Right atrium auricular region (tissue), 2 donors: Measurements from ENCODE around the gene METAP1D. TPM values are rescaled to one million over a fixed set of nuclear protein-coding genes. Genes with fewer than 3 reads are reported as not detected.

Experiments used
- DNase-seq: peaks from one replicate; pipeline ENCODE4 v3.0.0-alpha.2; 2019; ENCODE audit warnings: low spot score
- H3K27ac ChIP-seq, 2 donors: fragments of 200-600 bp; sonication (generic); 1 replicate in 1 of 2; 2 replicates in 1 of 2; pipeline ENCODE4 v1.5.1; 2016 to 2019
- H3K27me3 ChIP-seq, 2 donors: fragments of 200-600 bp; sonication (generic); one replicate each; pipeline versions ENCODE4 v1.5.1 to v1.6.0; 2017 to 2019
- H3K36me3 ChIP-seq: fragments of 200-600 bp; sonication (generic); one replicate; pipeline ENCODE4 v1.5.1; 2016
- H3K4me1 ChIP-seq, 2 donors: fragments of 200-600 bp; sonication (generic); one replicate each; pipeline versions ENCODE4 v1.5.1 to v1.6.0; 2017 to 2019
- H3K4me3 ChIP-seq, 2 donors: fragments of 200-600 bp; sonication (generic); 1 replicate in 1 of 2; 2 replicates in 1 of 2; pipeline ENCODE4 v1.5.1; 2017 to 2019; ENCODE audit warnings: mild to moderate bottlenecking in 1 of 2, moderate library complexity in 1 of 2
- H3K9me3 ChIP-seq, 2 donors: fragments of 200-600 bp; sonication (generic); one replicate each; pipeline ENCODE4 v1.5.1; 2019
- CTCF ChIP-seq, 2 donors: fragments of 200-600 bp; sonication (generic); IDR thresholded peaks; one replicate each; pipeline ENCODE4 v1.5.1; 2019; ENCODE audit warnings: antibody characterized with exemption in 2 of 2
- total RNA-seq, 2 donors: library from RNA; depleted of rRNA; stranded (reverse); fragments of >200 nt; gene quantifications; one replicate each; pipeline ENCODE4 v1.1.0, GENCODE V29; 2016

METAP1D gene
- total RNA-seq, 2 donors from 2014 or later: 2.3 to 4.7 TPM

GRCh38 chr2:172087780-172088244 lies 88.1 kb downstream of the METAP1D start:
- Histone ChIP-seq H3K9me3 (no peaks in the 10 kb centered on the region), H3K4me3 (no peak overlapping the region), H3K27me3 (peaks cover 88 to 99% of the 10 kb centered on the region in 2 donors), H3K4me1 (peaks cover 0 to 40% of the 10 kb centered on the region in 2 donors), H3K36me3 (no peaks in the 10 kb centered on the region), H3K27ac (no peak overlapping the region)
- no peak for TF ChIP-seq CTCF (IDR thresholded peaks at IDR 0.05)
- no peak for DNase-seq

- H3K27ac ChIP-seq: no peak overlapping the region
- no peaks in the 10 kb centered on the region for H3K36me3 ChIP-seq
- H3K4me3 ChIP-seq: no peak overlapping the region
- H3K27me3 ChIP-seq: peaks cover 88 to 99% of the 10 kb centered on the region in 2 donors
- no peak for DNase-seq
- no peak for TF ChIP-seq CTCF (IDR thresholded peaks at IDR 0.05)
- H3K4me1 ChIP-seq: peaks cover 0 to 34% of the 10 kb centered on the region in 2 donors
- no peaks in the 10 kb centered on the region for H3K9me3 ChIP-seq
Observed at GRCh38 chr2:172088245-172089004, 88.7 kb downstream of the METAP1D start.

GRCh38 chr2:172089005-172089504 lies 89.3 kb downstream of the METAP1D start:
- H3K9me3 ChIP-seq: no peaks in the 10 kb centered on the region
- H3K27me3 ChIP-seq: peaks cover 87 to 99% of the 10 kb centered on the region in 2 donors
- H3K4me1 ChIP-seq: peaks cover 0 to 36% of the 10 kb centered on the region in 2 donors
- TF ChIP-seq CTCF (IDR thresholded peaks at IDR 0.05): no peak
- no peaks in the 10 kb centered on the region for H3K36me3 ChIP-seq
- DNase-seq: no peak
- H3K27ac ChIP-seq: no peak overlapping the region
- H3K4me3 ChIP-seq: no peak overlapping the region

GRCh38 chr2:172089633-172090032 lies 89.9 kb downstream of the METAP1D start:
- no peak overlapping the region for H3K4me3 ChIP-seq
- TF ChIP-seq CTCF (IDR thresholded peaks at IDR 0.05): no peak
- no peaks in the 10 kb centered on the region for H3K9me3 ChIP-seq
- no peaks in the 10 kb centered on the region for H3K36me3 ChIP-seq
- no peak overlapping the region for H3K27ac ChIP-seq
- H3K27me3 ChIP-seq: peaks cover 87 to 99% of the 10 kb centered on the region in 2 donors
- DNase-seq: no peak
- H3K4me1 ChIP-seq: peaks cover 0 to 36% of the 10 kb centered on the region in 2 donors

- Histone ChIP-seq H3K4me1 (peaks cover 0 to 36% of the 10 kb centered on the region in 2 donors), H3K9me3 (no peaks in the 10 kb centered on the region), H3K27ac (no peak overlapping the region), H3K36me3 (no peaks in the 10 kb centered on the region), H3K4me3 (no peak overlapping the region), H3K27me3 (peaks cover 86 to 99% of the 10 kb centered on the region in 2 donors)
- DNase-seq: no peak
- TF ChIP-seq CTCF (IDR thresholded peaks at IDR 0.05): no peak
Observed at GRCh38 chr2:172090044-172090961, 90.5 kb downstream of the METAP1D start.
